NCI-H128 (cell line): ENCODE data around the gene LRRFIP2.

Experiments used
- DNase-seq: peaks from one replicate; lab custom pipeline; 2025; ENCODE audit not compliant: unreplicated experiment; lab: John Stamatoyannopoulos, UW

Gene LRRFIP2

GRCh38 chr3:37029111-37029510 lies 145.3 kb downstream of the LRRFIP2 start:
- DNase-seq: no peak

- no peak for DNase-seq
These were observed 146.1 kb downstream of the LRRFIP2 start for GRCh38 chr3:37028329-37028728.

GRCh38 chr3:37026851-37027250 lies 147.5 kb downstream of the LRRFIP2 start:
- DNase-seq: no peak

GRCh38 chr3:37025561-37026335 lies 148.6 kb downstream of the LRRFIP2 start:
- no peak for DNase-seq

GRCh38 chr3:37024820-37025405 lies 149.5 kb downstream of the LRRFIP2 start:
- no peak for DNase-seq

GRCh38 chr3:37024092-37024491 lies 150.3 kb downstream of the LRRFIP2 start:
- DNase-seq: no peak

GRCh38 chr3:37017683-37018082 lies 156.7 kb downstream of the LRRFIP2 start:
- DNase-seq: no peak

- no peak for DNase-seq
These were observed 157.5 kb downstream of the LRRFIP2 start for GRCh38 chr3:37016903-37017302.

- DNase-seq: no peak
These were observed 158.7 kb downstream of the LRRFIP2 start for GRCh38 chr3:37015642-37016041.

GRCh38 chr3:37014620-37015019 lies 159.8 kb downstream of the LRRFIP2 start:
- DNase-seq: no peak
